ENCODE results near the gene KCNAB1.

DNA sequence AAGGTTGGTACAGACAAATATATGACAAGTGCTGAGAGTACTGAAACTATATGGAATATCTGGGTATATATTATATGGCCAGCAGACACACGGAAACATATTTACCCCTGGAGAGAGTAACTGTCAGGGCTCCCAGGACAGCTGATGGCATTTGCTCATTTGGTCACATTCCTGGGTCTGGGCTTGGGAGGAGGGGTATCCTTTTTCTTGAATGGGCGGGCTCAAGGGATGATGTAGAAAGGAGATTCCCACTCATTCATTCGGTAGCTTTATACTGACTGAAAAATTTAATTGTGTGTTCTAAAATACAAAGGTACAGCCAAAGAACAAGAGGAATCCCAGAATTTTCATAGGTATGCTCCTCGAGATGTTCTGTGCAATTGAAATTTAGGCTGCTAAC is 131.0 kb downstream of the KCNAB1 start:
- TF ChIP-seq, protein P1, sequence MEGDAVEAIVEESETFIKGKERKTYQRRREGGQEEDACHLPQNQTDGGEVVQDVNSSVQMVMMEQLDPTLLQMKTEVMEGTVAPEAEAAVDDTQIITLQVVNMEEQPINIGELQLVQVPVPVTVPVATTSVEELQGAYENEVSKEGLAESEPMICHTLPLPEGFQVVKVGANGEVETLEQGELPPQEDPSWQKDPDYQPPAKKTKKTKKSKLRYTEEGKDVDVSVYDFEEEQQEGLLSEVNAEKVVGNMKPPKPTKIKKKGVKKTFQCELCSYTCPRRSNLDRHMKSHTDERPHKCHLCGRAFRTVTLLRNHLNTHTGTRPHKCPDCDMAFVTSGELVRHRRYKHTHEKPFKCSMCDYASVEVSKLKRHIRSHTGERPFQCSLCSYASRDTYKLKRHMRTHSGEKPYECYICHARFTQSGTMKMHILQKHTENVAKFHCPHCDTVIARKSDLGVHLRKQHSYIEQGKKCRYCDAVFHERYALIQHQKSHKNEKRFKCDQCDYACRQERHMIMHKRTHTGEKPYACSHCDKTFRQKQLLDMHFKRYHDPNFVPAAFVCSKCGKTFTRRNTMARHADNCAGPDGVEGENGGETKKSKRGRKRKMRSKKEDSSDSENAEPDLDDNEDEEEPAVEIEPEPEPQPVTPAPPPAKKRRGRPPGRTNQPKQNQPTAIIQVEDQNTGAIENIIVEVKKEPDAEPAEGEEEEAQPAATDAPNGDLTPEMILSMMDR (conservative IDR thresholded peaks at IDR 0.05; ENCODE audit: low read depth, low read length): no peak
- no peak for TF ChIP-seq EZH2phosphoT487 (IDR thresholded peaks at IDR 0.05; ENCODE audit: borderline replicate concordance, low read length)
- no peak for TF ChIP-seq EZH2 (IDR thresholded peaks at IDR 0.05; ENCODE audit: low read length, unreplicated experiment)

Data from PC-3 (cell line).